Breast epithelium (tissue), 3 donors: ENCODE data around the gene FBXW10.
"Not testable (repeated sequence)": the region's sequence is repeated elsewhere in the genome, so short reads cannot be mapped to it uniquely, and the experiment has no call there.

Experiments used
- POLR2A ChIP-seq: fragments of 450-650 bp; IDR thresholded peaks from one replicate; pipeline ENCODE4 v1.6.1; 2016; ENCODE audit warnings: antibody characterized with exemption, mild to moderate bottlenecking, moderate library complexity
- POLR2AphosphoS5 ChIP-seq, 3 donors: sonication (generic); formaldehyde crosslinking; IDR thresholded peaks; one replicate each; pipeline ENCODE4 v1.6.1; 2017; ENCODE audit warnings: antibody characterized with exemption in 3 of 3
- TF ChIP-seq, protein P1 (sequence below), 3 donors: fragments of 450-650 bp; IDR thresholded peaks; one replicate each; pipeline ENCODE4 v1.5.1; 2016 to 2017; ENCODE audit warnings: antibody characterized with exemption in 3 of 3, mild to moderate bottlenecking in 3 of 3, moderate library complexity in 3 of 3

DNA sequence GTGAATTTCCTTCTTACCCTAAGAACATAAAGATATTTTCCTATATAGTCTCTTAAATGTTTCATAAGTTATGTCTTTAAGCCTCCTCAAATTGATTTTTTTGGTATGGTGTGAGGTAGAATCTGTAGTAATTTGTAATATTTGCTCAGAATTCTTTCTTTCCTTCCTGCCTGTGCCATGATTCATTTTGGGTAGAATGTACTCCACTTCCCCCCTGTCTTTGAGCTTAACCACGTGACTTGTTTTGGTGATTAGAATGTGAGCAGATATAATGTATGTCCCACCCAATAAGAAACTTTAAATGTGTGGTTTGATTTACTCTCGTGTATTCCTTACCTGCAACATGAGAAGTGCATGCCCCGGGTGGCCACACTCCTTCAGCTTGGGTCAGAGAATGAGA, 77.6 kb downstream of the FBXW10 start:
- TF ChIP-seq, protein P1, sequence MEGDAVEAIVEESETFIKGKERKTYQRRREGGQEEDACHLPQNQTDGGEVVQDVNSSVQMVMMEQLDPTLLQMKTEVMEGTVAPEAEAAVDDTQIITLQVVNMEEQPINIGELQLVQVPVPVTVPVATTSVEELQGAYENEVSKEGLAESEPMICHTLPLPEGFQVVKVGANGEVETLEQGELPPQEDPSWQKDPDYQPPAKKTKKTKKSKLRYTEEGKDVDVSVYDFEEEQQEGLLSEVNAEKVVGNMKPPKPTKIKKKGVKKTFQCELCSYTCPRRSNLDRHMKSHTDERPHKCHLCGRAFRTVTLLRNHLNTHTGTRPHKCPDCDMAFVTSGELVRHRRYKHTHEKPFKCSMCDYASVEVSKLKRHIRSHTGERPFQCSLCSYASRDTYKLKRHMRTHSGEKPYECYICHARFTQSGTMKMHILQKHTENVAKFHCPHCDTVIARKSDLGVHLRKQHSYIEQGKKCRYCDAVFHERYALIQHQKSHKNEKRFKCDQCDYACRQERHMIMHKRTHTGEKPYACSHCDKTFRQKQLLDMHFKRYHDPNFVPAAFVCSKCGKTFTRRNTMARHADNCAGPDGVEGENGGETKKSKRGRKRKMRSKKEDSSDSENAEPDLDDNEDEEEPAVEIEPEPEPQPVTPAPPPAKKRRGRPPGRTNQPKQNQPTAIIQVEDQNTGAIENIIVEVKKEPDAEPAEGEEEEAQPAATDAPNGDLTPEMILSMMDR (IDR thresholded peaks at IDR 0.05), result not testable (repeated sequence)
- not testable (repeated sequence) for TF ChIP-seq POLR2AphosphoS5 (IDR thresholded peaks at IDR 0.05); POLR2A
